HEK293 (cell line): Measurements from ENCODE around the gene PFAS.
A peak's percentile ranks its signal among the peaks of the same experiment; 100 is the strongest.

Experiments used
- CTCF ChIP-seq: fragments of 450-650 bp; formaldehyde crosslinking; IDR thresholded peaks from 2 replicates; pipeline ENCODE4 v1.5.1; 2016; ENCODE audit warnings: missing biosample characterization, missing genetic modification characterization
- HOXA7 ChIP-seq: sonication (generic); formaldehyde crosslinking; IDR thresholded peaks from 2 replicates; pipeline ENCODE4 v1.8.1; 2022; ENCODE audit warnings: missing genetic modification reagents, borderline replicate concordance
- HOXC10 ChIP-seq: sonication (generic); formaldehyde crosslinking; IDR thresholded peaks from 2 replicates; pipeline ENCODE4 v1.8.1; 2023; ENCODE audit warnings: mild to moderate bottlenecking, missing genetic modification reagents
- INSM2 ChIP-seq: fragments of 450-650 bp; formaldehyde crosslinking; IDR thresholded peaks from 2 replicates; pipeline ENCODE4 v1.5.1; 2016; ENCODE audit warnings: missing biosample characterization, missing genetic modification characterization
- MYNN ChIP-seq: fragments of 450-650 bp; formaldehyde crosslinking; IDR thresholded peaks from 2 replicates; pipeline ENCODE4 v1.5.1; 2016; ENCODE audit warnings: missing biosample characterization, missing genetic modification characterization, borderline replicate concordance
- PATZ1 ChIP-seq: fragments of 450-650 bp; formaldehyde crosslinking; IDR thresholded peaks from 2 replicates; pipeline ENCODE4 v1.5.1; 2016; ENCODE audit warnings: missing biosample characterization, missing genetic modification characterization
- PRDM1 ChIP-seq: fragments of 450-650 bp; formaldehyde crosslinking; IDR thresholded peaks from 2 replicates; pipeline ENCODE4; 2016; ENCODE audit warnings: missing biosample characterization, missing genetic modification characterization
- SALL2 ChIP-seq: fragments of 450-650 bp; formaldehyde crosslinking; IDR thresholded peaks from 2 replicates; pipeline ENCODE4 v1.5.0; 2017; ENCODE audit warnings: missing biosample characterization, mild to moderate bottlenecking, missing genetic modification characterization, borderline replicate concordance
- SCRT1 ChIP-seq: fragments of 450-650 bp; formaldehyde crosslinking; IDR thresholded peaks from 2 replicates; pipeline ENCODE4 v1.5.1; 2016; ENCODE audit warnings: missing biosample characterization, missing genetic modification characterization, borderline replicate concordance
- ZFP3 ChIP-seq: fragments of 450-650 bp; formaldehyde crosslinking; IDR thresholded peaks from 2 replicates; pipeline ENCODE4 v1.5.1; 2016; ENCODE audit warnings: low read depth, missing biosample characterization, missing genetic modification characterization
- ZIC2 ChIP-seq: fragments of 450-650 bp; formaldehyde crosslinking; IDR thresholded peaks from 2 replicates; pipeline ENCODE4 v1.5.1; 2016; ENCODE audit warnings: missing biosample characterization, missing genetic modification characterization
- ZNF114 ChIP-seq: fragments of 450-650 bp; formaldehyde crosslinking; IDR thresholded peaks from 2 replicates; pipeline ENCODE4 v1.5.0; 2017; ENCODE audit warnings: missing biosample characterization, missing genetic modification characterization
- ZNF146 ChIP-seq: fragments of 450-650 bp; formaldehyde crosslinking; IDR thresholded peaks from 2 replicates; pipeline ENCODE4 v1.5.1; 2016; ENCODE audit warnings: missing biosample characterization, missing genetic modification characterization
- ZNF221 ChIP-seq: fragments of 450-650 bp; formaldehyde crosslinking; IDR thresholded peaks from 2 replicates; pipeline ENCODE4 v1.5.1; 2017; ENCODE audit warnings: missing biosample characterization, missing genetic modification characterization, borderline replicate concordance
- ZNF223 ChIP-seq: fragments of 450-650 bp; formaldehyde crosslinking; IDR thresholded peaks from 2 replicates; pipeline ENCODE4 v1.5.1; 2016; ENCODE audit warnings: missing biosample characterization, missing genetic modification characterization
- ZNF280D ChIP-seq: fragments of 450-650 bp; formaldehyde crosslinking; IDR thresholded peaks from 2 replicates; pipeline ENCODE4 v1.5.1; 2016; ENCODE audit warnings: missing biosample characterization, missing genetic modification characterization
- ZNF302 ChIP-seq: fragments of 450-650 bp; formaldehyde crosslinking; IDR thresholded peaks from 2 replicates; pipeline ENCODE4 v1.5.1; 2016; ENCODE audit warnings: missing biosample characterization, missing genetic modification characterization, low read depth
- ZNF311 ChIP-seq: fragments of 450-650 bp; formaldehyde crosslinking; IDR thresholded peaks from 2 replicates; pipeline ENCODE4 v1.5.1; 2017; ENCODE audit warnings: missing biosample characterization, missing genetic modification characterization, borderline replicate concordance
- ZNF433 ChIP-seq: fragments of 450-650 bp; formaldehyde crosslinking; IDR thresholded peaks from 2 replicates; pipeline ENCODE4 v1.5.1; 2016; ENCODE audit warnings: missing biosample characterization, missing genetic modification characterization, low read depth
- ZNF521 ChIP-seq: fragments of 450-650 bp; formaldehyde crosslinking; IDR thresholded peaks from 2 replicates; pipeline ENCODE4 v1.5.1; 2017; ENCODE audit warnings: missing biosample characterization, mild to moderate bottlenecking, missing genetic modification characterization
- ZNF544 ChIP-seq: fragments of 450-650 bp; formaldehyde crosslinking; IDR thresholded peaks from 2 replicates; pipeline ENCODE4 v1.5.0; 2017; ENCODE audit warnings: missing biosample characterization, missing genetic modification characterization
- ZNF600 ChIP-seq: fragments of 450-650 bp; formaldehyde crosslinking; IDR thresholded peaks from 2 replicates; pipeline ENCODE4 v1.5.1; 2016; ENCODE audit warnings: missing biosample characterization, missing genetic modification characterization
- ZNF610 ChIP-seq: fragments of 450-650 bp; formaldehyde crosslinking; IDR thresholded peaks from 2 replicates; pipeline ENCODE4 v1.5.1; 2016; ENCODE audit warnings: missing biosample characterization, missing genetic modification characterization, borderline replicate concordance
- ZNF621 ChIP-seq: fragments of 450-650 bp; formaldehyde crosslinking; IDR thresholded peaks from 2 replicates; pipeline ENCODE4 v1.5.1; 2017; ENCODE audit warnings: missing biosample characterization, missing genetic modification characterization
- ZNF623 ChIP-seq: fragments of 450-650 bp; formaldehyde crosslinking; IDR thresholded peaks from 2 replicates; pipeline ENCODE4 v1.5.1; 2016; ENCODE audit warnings: missing biosample characterization, missing genetic modification characterization
- ZNF626 ChIP-seq: fragments of 450-650 bp; sonication (Bioruptor Pico); formaldehyde crosslinking; IDR thresholded peaks from 2 replicates; pipeline ENCODE4 v1.5.1; 2018; ENCODE audit warnings: missing biosample characterization, missing genetic modification characterization, inconsistent platforms
- ZNF645 ChIP-seq: fragments of 450-650 bp; formaldehyde crosslinking; IDR thresholded peaks from 2 replicates; pipeline ENCODE4; 2016; ENCODE audit warnings: missing biosample characterization, missing genetic modification characterization
- ZNF843 ChIP-seq: fragments of 450-650 bp; formaldehyde crosslinking; IDR thresholded peaks from 2 replicates; pipeline ENCODE4 v1.5.1; 2016; ENCODE audit warnings: missing biosample characterization, missing genetic modification characterization
- ZSCAN5A ChIP-seq: fragments of 450-650 bp; formaldehyde crosslinking; IDR thresholded peaks from 2 replicates; pipeline ENCODE4 v1.5.1; 2016; ENCODE audit warnings: missing biosample characterization, missing genetic modification characterization

PFAS gene

GRCh38 chr17:8209907-8210760, 39.0 kb upstream of the PFAS start, which contains the start of gene AURKB (continued):
- TF ChIP-seq ZNF645 (tag by site-specific recombination) (no peak), ZNF433 (tag by site-specific recombination) (no peak), CTCF (tag by site-specific recombination) (no peak), ZNF311 (tag by site-specific recombination) (no peak), ZNF843 (peak; percentile 67), MYNN (tag by site-specific recombination) (no peak), ZNF221 (no peak), PATZ1 (tag by site-specific recombination) (peak; percentile 70; the same call in 1 of the 2 replicates), SCRT1 (tag by site-specific recombination) (no peak), ZIC2 (tag by site-specific recombination) (peak; percentile 26; the same call in 1 of the 2 replicates), ZNF223 (tag by site-specific recombination) (0 out of 2 replicates have a peak, but pooled peaks have one; percentile 51), ZNF544 (tag by site-specific recombination) (no peak), INSM2 (tag by site-specific recombination) (no peak), ZNF280D (tag by site-specific recombination) (no peak), ZNF623 (no peak), ZNF621 (tag by site-specific recombination) (no peak), ZNF521 (tag by site-specific recombination) (no peak), HOXA7 (CRISPR knock-in tag) (no peak), ZNF302 (tag by site-specific recombination) (no peak), ZNF610 (tag by site-specific recombination) (peak; percentile 59; the same call in 1 of the 2 replicates), ZSCAN5A (tag by site-specific recombination) (peak; percentile 65), ZNF600 (tag by site-specific recombination) (peak; percentile 74), PRDM1 (no peak), ZNF114 (tag by site-specific recombination) (no peak), ZNF146 (0 out of 2 replicates have a peak, but pooled peaks have one; percentile 13), ZFP3 (tag by site-specific recombination) (no peak; the same call in 1 of the 2 replicates), HOXC10 (no peak), SALL2 (tag by site-specific recombination) (no peak), ZNF626 (tag by site-specific recombination) (no peak)
